Measurements from ENCODE around the gene TMEM222.

The TMEM222 gene

GRCh38 chr1:27360159-27361043, 38.4 kb downstream of the TMEM222 start:
- no peak for DNase-seq

- DNase-seq, result no peak
Measured at GRCh38 chr1:27361044-27361402, 39.1 kb downstream of the TMEM222 start.

- DNase-seq, result no peak
Measured at GRCh38 chr1:27361553-27361952, 39.6 kb downstream of the TMEM222 start.

GRCh38 chr1:27363766-27364695, 42.1 kb downstream of the TMEM222 start:
- DNase-seq, result no peak

- no peak for DNase-seq
Measured at GRCh38 chr1:27364696-27365371, 42.9 kb downstream of the TMEM222 start.

- peak; percentile 84 for DNase-seq
Measured at GRCh38 chr1:27365372-27366112, 43.6 kb downstream of the TMEM222 start.

GRCh38 chr1:27366113-27366410, 44.1 kb downstream of the TMEM222 start:
- DNase-seq, result peak; percentile 56

- DNase-seq, result peak; percentile 63
Measured at GRCh38 chr1:27366411-27367159, 44.6 kb downstream of the TMEM222 start, which contains the start of gene MAP3K6. Gene MAP3K6 (minus strand): TSS chr1:27366961. CDS start chr1:27366597, 364 bp downstream.

- DNase-seq, result no peak
Measured at GRCh38 chr1:27367160-27367650, 45.2 kb downstream of the TMEM222 start.

GRCh38 chr1:27368869-27369582, 47.1 kb downstream of the TMEM222 start:
- DNase-seq, result no peak

GRCh38 chr1:27372022-27372807, 50.3 kb downstream of the TMEM222 start:
- no peak for DNase-seq

GRCh38 chr1:27372808-27373690, 51.1 kb downstream of the TMEM222 start:
- no peak for DNase-seq

GRCh38 chr1:27374362-27375086, 52.6 kb downstream of the TMEM222 start, which contains the start of gene FCN3:
Gene FCN3 (minus strand): TSS chr1:27374824. CDS start chr1:27374818, 6 bp downstream.
- DNase-seq, result no peak

- no peak for DNase-seq
Measured at GRCh38 chr1:27377760-27378495, 56.0 kb downstream of the TMEM222 start.

- no peak for DNase-seq
Measured at GRCh38 chr1:27379564-27380122, 57.7 kb downstream of the TMEM222 start.

- DNase-seq, result no peak
Measured at GRCh38 chr1:27380224-27380623, 58.3 kb downstream of the TMEM222 start.
